ENCODE measurements around the gene TMEM54.

DNA sequence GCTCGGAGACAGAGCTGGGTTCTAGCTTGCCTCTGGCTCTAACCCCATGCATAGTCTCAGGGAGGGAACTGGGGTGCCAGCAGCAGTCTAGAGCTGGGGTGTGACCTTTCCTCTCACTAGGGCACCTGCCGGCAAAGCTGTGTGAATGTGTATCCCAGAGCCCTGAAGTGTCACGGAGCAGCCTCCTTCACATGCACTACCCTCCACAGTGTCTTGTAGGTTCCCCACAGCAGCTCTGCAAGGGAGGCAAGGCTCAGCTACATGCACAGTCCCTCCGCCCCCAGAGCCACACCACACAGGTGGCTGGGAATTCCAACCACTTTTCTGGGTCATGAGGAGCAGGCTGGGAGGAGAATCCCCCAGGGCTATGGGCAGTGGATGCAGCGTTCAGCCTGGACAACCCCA lies 22.6 kb downstream of the TMEM54 start:
- TF ChIP-seq CTCF (IDR thresholded peaks at IDR 0.05) (no peak), POLR2A (IDR thresholded peaks at IDR 0.05) (no peak)

Measured in esophagus squamous epithelium (tissue), 4 donors.